ENCODE measurements around the gene TMEM256.
"Not testable (repeated sequence)": the region's sequence is repeated elsewhere in the genome, so short reads cannot be mapped to it uniquely, and the experiment has no call there.

TMEM256 gene

GRCh38 chr17:7393613-7394451 is 10.1 kb downstream of the TMEM256 start:
- no peak for DNase-seq
- intact Hi-C loops (cut with DNase I) = loop anchor here (5.0 kb wide), 1 partner anchor 42 kb away; the partner anchor contains the start of gene KCTD11

- no peak for DNase-seq
- intact Hi-C loops (cut with DNase I) = loop anchor here (5.0 kb wide), 1 partner anchor 41 kb away; the partner anchor contains the start of gene KCTD11
Measured at GRCh38 chr17:7392696-7393612, 10.9 kb downstream of the TMEM256 start.

- intact Hi-C loops (cut with DNase I) = loop anchor here (5.0 kb wide), 1 partner anchor 39 kb away; the partner anchor contains the start of gene KCTD11
- DNase-seq = no peak
Measured at GRCh38 chr17:7391307-7391706, 12.6 kb downstream of the TMEM256 start.

GRCh38 chr17:7389924-7390910 is 13.7 kb downstream of the TMEM256 start:
- no peak for DNase-seq
- intact Hi-C loops (cut with DNase I) = loop anchor here (5.0 kb wide), 1 partner anchor 38 kb away; the partner anchor contains the start of gene KCTD11

- intact Hi-C loops (cut with DNase I) = no loop called here
- no peak for DNase-seq
Measured at GRCh38 chr17:7388856-7389255, 15.0 kb downstream of the TMEM256 start.

GRCh38 chr17:7384489-7385081 is 19.3 kb downstream of the TMEM256 start:
- DNase-seq = peak in 16 of 42 donors; percentile 8 to 84 (median 39)
- intact Hi-C loops (cut with DNase I) = no loop called here

- peak in 41 of 42 donors; percentile 48 to 87 (median 72) for DNase-seq
- intact Hi-C loops (cut with DNase I) = no loop called here
Measured at GRCh38 chr17:7383742-7384488, 20.0 kb downstream of the TMEM256 start.

GRCh38 chr17:7383371-7383741 is 20.5 kb downstream of the TMEM256 start:
- intact Hi-C loops (cut with DNase I) = no loop called here
- no peak for DNase-seq

GRCh38 chr17:7382901-7383300 is 21.0 kb downstream of the TMEM256 start:
- DNase-seq = no peak
- intact Hi-C loops (cut with DNase I) = no loop called here

- DNase-seq = no peak
- intact Hi-C loops (cut with DNase I) = no loop called here
Measured at GRCh38 chr17:7380855-7381683, 22.8 kb downstream of the TMEM256 start, which contains the start of gene TNK1. Gene TNK1 (plus strand): TSS chr17:7381089. CDS start chr17:7382927, 1,838 bp downstream.

GRCh38 chr17:7380321-7380720 is 23.6 kb downstream of the TMEM256 start:
- intact Hi-C loops (cut with DNase I) = no loop called here
- peak in 4 of 42 donors; percentile 8 to 37 (median 28) for DNase-seq

- intact Hi-C loops (cut with DNase I) = no loop called here
- no peak for DNase-seq
Measured at GRCh38 chr17:7379134-7379533, 24.8 kb downstream of the TMEM256 start.

- intact Hi-C loops (cut with DNase I) = no loop called here
- DNase-seq = no peak
Measured at GRCh38 chr17:7374353-7374752, 29.5 kb downstream of the TMEM256 start.

GRCh38 chr17:7370853-7371252 is 33.0 kb downstream of the TMEM256 start:
- intact Hi-C loops (cut with DNase I) = no loop called here
- DNase-seq = no peak

GRCh38 chr17:7369825-7370224 is 34.1 kb downstream of the TMEM256 start:
- no peak for DNase-seq
- intact Hi-C loops (cut with DNase I) = no loop called here

GRCh38 chr17:7368599-7368994 is 35.3 kb downstream of the TMEM256 start:
- intact Hi-C loops (cut with DNase I); DNase-seq: not testable (repeated sequence)

All from head of caudate nucleus (tissue), 42 donors.